WI38 (cell line): ENCODE results near the gene SPACA7.
"Not testable (repeated sequence)": the region's sequence is repeated elsewhere in the genome, so short reads cannot be mapped to it uniquely, and the experiment has no call there.

Experiments
- H3K4me3 ChIP-seq: 2 replicates; pipeline ENCODE4 v1.5.1; 2011; ENCODE audit warnings: low read depth, mild to moderate bottlenecking, control low read depth, low read length
- CTCF ChIP-seq: IDR thresholded peaks from 2 replicates; pipeline ENCODE4 v1.5.1; 2012; ENCODE audit warnings: low read depth, mild to moderate bottlenecking, control low read depth, low read length

The SPACA7 gene

GRCh38 chr13:112431734-112432133 lies 55.6 kb downstream of the SPACA7 start:
- H3K4me3 ChIP-seq: no peak overlapping the region
- TF ChIP-seq CTCF: no peak

- not testable (repeated sequence) for H3K4me3 ChIP-seq
These were observed 56.6 kb downstream of the SPACA7 start for GRCh38 chr13:112432734-112433133.

GRCh38 chr13:112433517-112433916 lies 57.4 kb downstream of the SPACA7 start:
- H3K4me3 ChIP-seq: not testable (repeated sequence)

- H3K4me3 ChIP-seq: no peak overlapping the region
These were observed 57.9 kb downstream of the SPACA7 start for GRCh38 chr13:112434032-112434431.

GRCh38 chr13:112434937-112435523 lies 58.9 kb downstream of the SPACA7 start:
- H3K4me3 ChIP-seq: no peak overlapping the region
- TF ChIP-seq CTCF: no peak

More at GRCh38 chr13:112434032-112434431, 57.9 kb downstream of the SPACA7 start:
- no peak for TF ChIP-seq CTCF

GRCh38 chr13:112435973-112436372 lies 59.8 kb downstream of the SPACA7 start:
- TF ChIP-seq CTCF: no peak
- H3K4me3 ChIP-seq: no peak overlapping the region

GRCh38 chr13:112438094-112438493 lies 61.9 kb downstream of the SPACA7 start:
- H3K4me3 ChIP-seq: no peak overlapping the region
- TF ChIP-seq CTCF: no peak

GRCh38 chr13:112438515-112438914 lies 62.4 kb downstream of the SPACA7 start:
- H3K4me3 ChIP-seq: no peak overlapping the region
- no peak for TF ChIP-seq CTCF
